ENCODE measurements around the gene LMCD1. TPM values are rescaled to one million over a fixed set of nuclear protein-coding genes. Genes with fewer than 3 reads are reported as not detected.

The LMCD1 gene
- total and polyA plus RNA-seq, 2 of the 8 experiments (the other 6 are each of a cell fraction or from before 2014, with no cell fraction given): 12.3 to 26.5 TPM

GRCh38 chr3:8486936-8487335 is 14.7 kb upstream of the LMCD1 start:
- H3K14ac ChIP-seq (ENCODE audit: insufficient read length): no peak overlapping the region
- DNase-seq (ENCODE audit: low read depth in 1 of 2, low spot score in 2 of 2): no peak
- no peaks in the 10 kb centered on the region for H3K27me3 ChIP-seq (replicated peaks in 1 of 4; ENCODE audit: control insufficient read depth in 3 of 4, extremely low read depth in 1 of 4, insufficient read depth in 3 of 4, low read length in 3 of 4)
- H3K79me1 ChIP-seq (ENCODE audit: low read depth, low read length): no peaks in the 10 kb centered on the region
- H2BK5ac ChIP-seq (ENCODE audit: low read depth, low read length): no peak overlapping the region
- H2BK120ac ChIP-seq (replicated peaks; ENCODE audit: low read depth, low read length): no peak overlapping the region
- no peaks in the 10 kb centered on the region for H4K20me1 ChIP-seq (replicated peaks in 1 of 2; ENCODE audit: control insufficient read depth in 1 of 2, insufficient read depth in 2 of 2, low read length in 2 of 2)
- no peak overlapping the region for H3K9ac ChIP-seq (replicated peaks in 1 of 4; ENCODE audit: extremely low read depth in 1 of 4, low read depth in 3 of 4, low read length in 3 of 4)
- H3K18ac ChIP-seq (ENCODE audit: extremely low read depth, low read length): no peak overlapping the region
- no peak overlapping the region for H3K4me3 ChIP-seq (ENCODE audit: extremely low read depth in 1 of 4, insufficient read depth in 2 of 4, low read depth in 3 of 4, low read length in 4 of 4)
- H3K4me2 ChIP-seq (ENCODE audit: insufficient read depth in 1 of 2, low read depth in 2 of 2, low read length in 2 of 2): no peak overlapping the region
- no peak overlapping the region for H4K91ac ChIP-seq (replicated peaks; ENCODE audit: insufficient read length, low read length)
- no peak overlapping the region for H2BK20ac ChIP-seq (ENCODE audit: low read length)
- H3K79me2 ChIP-seq (ENCODE audit: control insufficient read depth in 1 of 2, insufficient read depth in 2 of 2, low read length in 2 of 2): no peaks in the 10 kb centered on the region
- peaks cover 0 to 4% (median 0%) of the 10 kb centered on the region in 4 experiments; a peak in 1 of 8 replicates for H3K36me3 ChIP-seq (ENCODE audit: control insufficient read depth in 2 of 4, insufficient read depth in 4 of 4, low read length in 3 of 4)
- no peak overlapping the region for H3K56ac ChIP-seq (replicated peaks; ENCODE audit: insufficient read length, low read depth, low read length)
- no peak for FAIRE-seq
- peaks cover 0 to 4% of the 10 kb centered on the region in 2 experiments; a peak in 1 of 4 replicates for H3K9me3 ChIP-seq (ENCODE audit: insufficient read depth in 2 of 2, low read depth in 1 of 2, low read length in 1 of 2)
- POLR2A ChIA-PET (ENCODE audit: partially characterized antibody): no interaction called here
- H3K27ac ChIP-seq (ENCODE audit: low read depth, low read length): no peak overlapping the region
- no peak overlapping the region for H2BK15ac ChIP-seq (ENCODE audit: low read length)
- CTCF ChIA-PET (ENCODE audit: partially characterized antibody): no interaction called here
- no peak overlapping the region for H2AK5ac ChIP-seq (ENCODE audit: low read depth, low read length)
- 82% methylated on average over 5 of the region's 5 CpGs; no CpG with 5 or more reads in 1 of the 2 experiments for whole genome bisulfite sequencing, 2 experiments (ENCODE audit: extremely low coverage in 1 of 2, insufficient coverage in 1 of 2, insufficient read length in 1 of 2, insufficient replicate concordance in 2 of 2, low coverage in 1 of 2, low lambda C conversion rate in 2 of 2, missing lambda C conversion rate in 1 of 2)
- no peak overlapping the region for H3K23ac ChIP-seq (ENCODE audit: insufficient read length)
- no peak overlapping the region for H4K8ac ChIP-seq (ENCODE audit: extremely low read depth, insufficient read depth, low read length)
- H2BK12ac ChIP-seq (ENCODE audit: low read depth, low read length): no peak overlapping the region
- no peaks in the 10 kb centered on the region; the same call in 1 of the 2 replicates for H3K23me2 ChIP-seq (ENCODE audit: low read depth, low read length)
- H2AFZ ChIP-seq (ENCODE audit: low read length): no peak overlapping the region
- H3K4ac ChIP-seq (replicated peaks; ENCODE audit: insufficient read length, low read depth, low read length): no peak overlapping the region
- TF ChIP-seq TAF1 (IDR thresholded peaks at IDR 0.05; ENCODE audit: low read depth, low read length): no peak
- H3K4me1 ChIP-seq (replicated peaks in 1 of 4; ENCODE audit: control insufficient read depth in 3 of 4, insufficient read depth in 4 of 4, low read length in 3 of 4): no peaks in the 10 kb centered on the region; a peak in 1 of 7 replicates
- H4K5ac ChIP-seq (ENCODE audit: insufficient read length, low read depth, low read length): no peak overlapping the region

All from H1 (cell line).